GM12873 (cell line): ENCODE measurements around the gene AGR2.

Experiments
- TF ChIP-seq, protein P1 (sequence below): IDR thresholded peaks from 2 replicates; pipeline ENCODE4 v1.5.1; 2012; ENCODE audit warnings: low read depth, mild to moderate bottlenecking, moderate library complexity, low read length, control low read depth; ENCODE audit not compliant: insufficient read depth; ENCODE audit errors: missing control alignments

AGR2 gene

DNA sequence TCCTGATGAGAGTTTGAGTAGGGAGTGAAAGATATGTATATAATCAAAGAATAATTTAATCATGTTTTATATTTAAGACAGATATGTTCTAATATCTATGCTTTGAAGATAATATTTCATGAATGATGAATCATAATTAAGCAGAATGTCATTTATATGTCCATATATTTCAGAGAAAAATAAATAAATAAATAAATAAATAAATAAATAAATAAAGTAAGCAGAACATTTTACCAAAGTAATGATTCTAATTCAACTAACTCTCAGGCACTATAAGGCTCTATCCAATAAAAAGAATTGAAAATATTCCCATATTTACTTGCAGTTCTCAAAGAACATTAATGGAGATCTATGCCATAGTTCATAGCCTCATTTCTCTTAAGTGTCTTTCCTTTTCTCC, 40.9 kb upstream of the AGR2 start:
- TF ChIP-seq, protein P1, sequence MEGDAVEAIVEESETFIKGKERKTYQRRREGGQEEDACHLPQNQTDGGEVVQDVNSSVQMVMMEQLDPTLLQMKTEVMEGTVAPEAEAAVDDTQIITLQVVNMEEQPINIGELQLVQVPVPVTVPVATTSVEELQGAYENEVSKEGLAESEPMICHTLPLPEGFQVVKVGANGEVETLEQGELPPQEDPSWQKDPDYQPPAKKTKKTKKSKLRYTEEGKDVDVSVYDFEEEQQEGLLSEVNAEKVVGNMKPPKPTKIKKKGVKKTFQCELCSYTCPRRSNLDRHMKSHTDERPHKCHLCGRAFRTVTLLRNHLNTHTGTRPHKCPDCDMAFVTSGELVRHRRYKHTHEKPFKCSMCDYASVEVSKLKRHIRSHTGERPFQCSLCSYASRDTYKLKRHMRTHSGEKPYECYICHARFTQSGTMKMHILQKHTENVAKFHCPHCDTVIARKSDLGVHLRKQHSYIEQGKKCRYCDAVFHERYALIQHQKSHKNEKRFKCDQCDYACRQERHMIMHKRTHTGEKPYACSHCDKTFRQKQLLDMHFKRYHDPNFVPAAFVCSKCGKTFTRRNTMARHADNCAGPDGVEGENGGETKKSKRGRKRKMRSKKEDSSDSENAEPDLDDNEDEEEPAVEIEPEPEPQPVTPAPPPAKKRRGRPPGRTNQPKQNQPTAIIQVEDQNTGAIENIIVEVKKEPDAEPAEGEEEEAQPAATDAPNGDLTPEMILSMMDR: no peak

DNA sequence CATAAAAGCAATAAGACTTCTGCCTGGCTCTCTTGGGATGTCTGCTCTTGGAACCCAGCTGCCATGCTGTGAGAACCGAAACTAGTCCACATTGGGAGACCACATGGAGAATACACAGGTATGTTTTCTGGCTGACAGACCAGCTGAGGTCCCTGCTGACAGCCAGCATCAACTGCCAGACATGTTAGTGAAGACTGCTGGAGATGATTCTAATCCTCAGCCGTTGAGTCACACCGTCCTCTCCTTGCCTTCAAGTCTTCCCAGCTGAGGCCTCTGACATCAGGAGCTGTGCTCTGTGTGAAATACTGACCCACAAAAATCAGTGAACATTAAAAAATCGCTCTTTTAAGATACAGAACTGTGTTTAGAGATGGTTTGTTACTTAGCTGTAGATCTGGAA, 36.9 kb upstream of the AGR2 start:
- TF ChIP-seq, protein P1: no peak

DNA sequence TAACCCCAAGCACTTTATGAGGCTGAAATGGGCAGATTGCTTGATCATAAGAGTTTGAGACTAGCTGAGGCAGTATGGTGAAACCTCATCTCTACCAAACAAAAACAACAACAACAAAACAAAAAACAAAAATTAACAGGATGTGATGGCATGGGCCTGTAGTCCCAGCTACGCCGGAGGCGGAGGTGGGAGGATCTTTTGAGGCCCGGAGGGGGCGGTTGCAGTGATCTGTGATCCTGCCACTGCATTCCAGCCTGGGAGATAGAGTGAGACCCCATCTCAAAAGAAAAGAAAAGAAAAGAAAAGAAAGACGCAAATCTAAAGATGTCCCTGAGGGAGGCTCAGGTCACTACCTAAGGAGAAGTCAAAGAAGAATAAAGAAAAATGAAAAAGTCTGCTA, 35.3 kb upstream of the AGR2 start:
- TF ChIP-seq, protein P1: no peak

DNA sequence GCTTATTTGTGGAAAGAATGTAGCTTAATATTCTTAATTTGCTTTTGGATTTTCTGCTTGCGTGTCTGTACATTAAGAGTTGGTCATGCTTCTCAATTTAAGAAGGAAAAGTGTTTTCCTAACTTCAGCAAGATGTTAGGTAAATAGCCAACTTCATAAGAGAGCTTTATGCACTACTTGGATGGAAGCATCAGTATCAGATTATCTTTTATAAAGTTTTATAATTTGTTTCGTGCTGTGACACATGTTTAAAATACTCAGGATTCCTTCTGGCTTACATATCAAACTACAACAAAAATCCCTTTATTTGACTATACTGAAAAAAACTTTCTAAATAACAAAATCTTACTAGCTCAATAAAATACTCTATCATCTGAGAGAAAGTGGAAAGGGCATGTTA, 34.8 kb upstream of the AGR2 start:
- TF ChIP-seq, protein P1: no peak

DNA sequence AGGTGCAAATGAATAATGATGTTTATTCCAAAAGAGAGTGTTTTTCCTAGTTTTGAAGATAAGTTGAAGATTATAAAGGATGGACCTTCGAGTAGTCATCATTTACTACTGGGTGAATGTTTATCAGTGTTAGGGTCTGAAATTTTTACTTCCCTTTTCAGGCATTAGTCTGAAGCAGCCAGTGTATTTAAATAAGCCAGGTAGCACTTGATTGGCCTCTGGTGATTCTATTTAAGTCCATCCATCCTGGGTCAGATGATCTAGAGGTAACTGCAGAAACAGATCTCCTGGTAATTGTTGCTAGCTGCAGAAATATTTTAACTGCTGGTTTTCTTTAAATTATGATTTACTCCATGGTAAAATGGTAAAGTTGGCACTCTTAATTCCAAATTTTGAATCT, 34.1 kb upstream of the AGR2 start:
- TF ChIP-seq, protein P1: no peak

DNA sequence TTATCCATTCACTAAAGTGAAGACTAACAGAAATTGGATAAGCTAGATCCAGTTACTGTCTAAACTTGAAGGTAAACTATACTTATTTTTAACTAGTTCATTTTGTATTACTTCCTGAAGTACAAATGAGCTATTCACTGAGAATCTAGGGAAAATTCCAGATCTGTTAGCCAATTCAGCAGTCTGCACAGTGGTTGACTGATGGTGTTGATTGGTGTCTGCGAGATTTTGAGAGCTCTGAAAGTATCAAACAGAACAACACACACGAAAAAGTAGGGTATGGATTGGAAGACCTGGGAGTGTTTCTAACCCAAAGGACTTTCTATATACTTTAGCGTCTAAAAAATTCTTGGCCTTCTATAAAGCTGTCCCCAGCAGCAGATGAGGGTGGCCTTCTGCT, 33.6 kb upstream of the AGR2 start:
- TF ChIP-seq, protein P1: no peak

DNA sequence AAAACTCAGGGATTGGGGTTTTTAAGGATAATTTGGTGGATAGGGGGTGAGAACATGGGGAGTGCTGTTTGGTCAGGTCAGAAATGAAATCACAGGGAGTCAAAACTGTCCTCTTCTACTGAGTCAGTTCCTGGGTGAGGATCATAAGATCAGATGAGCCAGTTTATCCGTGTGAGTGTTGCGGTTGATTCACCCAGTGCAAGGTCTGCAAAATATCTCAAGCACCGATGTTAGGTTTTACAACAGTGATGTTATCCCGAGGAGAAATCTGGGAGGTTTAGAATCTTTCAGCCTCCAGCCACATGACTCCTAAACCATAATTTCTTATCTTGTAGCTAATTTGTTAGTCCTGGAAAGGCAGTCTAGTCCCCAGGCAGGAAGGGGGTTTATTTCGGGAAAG, 31.7 kb upstream of the AGR2 start:
- TF ChIP-seq, protein P1: no peak

DNA sequence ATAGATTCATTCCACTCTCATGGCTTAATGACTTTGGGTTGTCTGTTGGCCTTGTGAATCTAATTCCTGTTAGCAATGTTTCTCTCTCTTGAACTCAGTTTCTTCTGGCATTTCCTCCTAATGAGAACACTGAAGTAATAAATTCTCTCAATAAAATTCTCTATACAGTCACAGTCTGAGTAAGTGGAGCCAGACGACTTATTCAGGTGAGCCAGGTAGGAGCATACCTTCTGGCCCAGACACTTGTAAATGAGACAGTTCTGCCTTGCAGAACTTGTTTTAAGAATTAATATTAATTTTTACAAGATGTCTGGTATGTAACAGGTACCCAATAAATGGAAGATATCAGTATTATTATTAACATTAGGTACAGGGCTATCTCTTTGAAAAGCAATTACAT, 28.6 kb upstream of the AGR2 start:
- TF ChIP-seq, protein P1: no peak
